CD4-positive, alpha-beta T cell treated with Interferon alpha-2 for 1 hour (primary cell): ENCODE measurements around the gene LSM11.

Experiments used
- DNase-seq, 2 donors: peaks; one replicate each; pipeline ENCODE4 v3.0.0-alpha.2; 2020 to 2022

The LSM11 gene

GRCh38 chr5:157735991-157736390, 7.5 kb upstream of the LSM11 start:
- DNase-seq = no peak

GRCh38 chr5:157739388-157740228, 3.9 kb upstream of the LSM11 start:
- DNase-seq = no peak

- DNase-seq = peak; percentile 15 to 62
Measured at GRCh38 chr5:157740229-157740610, 3.3 kb upstream of the LSM11 start.

GRCh38 chr5:157741131-157741530, 2.4 kb upstream of the LSM11 start:
- DNase-seq = no peak

GRCh38 chr5:157744051-157745011, 819 bp downstream of the LSM11 start:
- DNase-seq = peak; percentile 2 to 14

GRCh38 chr5:157745041-157745456, 1.5 kb downstream of the LSM11 start:
- no peak for DNase-seq

- DNase-seq = no peak
Measured at GRCh38 chr5:157747173-157747740, 3.7 kb downstream of the LSM11 start.

- DNase-seq = no peak
Measured at GRCh38 chr5:157747766-157748700, 4.5 kb downstream of the LSM11 start.

GRCh38 chr5:157748760-157749461, 5.4 kb downstream of the LSM11 start:
- DNase-seq = no peak

- DNase-seq = no peak
Measured at GRCh38 chr5:157749462-157749799, 5.9 kb downstream of the LSM11 start.

- no peak for DNase-seq
Measured at GRCh38 chr5:157750320-157750719, 6.8 kb downstream of the LSM11 start.

GRCh38 chr5:157756122-157756521, 12.6 kb downstream of the LSM11 start:
- DNase-seq = no peak

GRCh38 chr5:157758706-157759105, 15.2 kb downstream of the LSM11 start:
- no peak for DNase-seq

GRCh38 chr5:157761690-157762621, 18.4 kb downstream of the LSM11 start:
- DNase-seq = peak; percentile 6 to 55

GRCh38 chr5:157764531-157764930, 21.0 kb downstream of the LSM11 start:
- DNase-seq = no peak

GRCh38 chr5:157766442-157766841, 22.9 kb downstream of the LSM11 start:
- DNase-seq = no peak

- no peak for DNase-seq
Measured at GRCh38 chr5:157766902-157767301, 23.4 kb downstream of the LSM11 start.

GRCh38 chr5:157767689-157768088, 24.2 kb downstream of the LSM11 start:
- DNase-seq = no peak

- no peak for DNase-seq
Measured at GRCh38 chr5:157770665-157771064, 27.2 kb downstream of the LSM11 start.

- DNase-seq = no peak
Measured at GRCh38 chr5:157772127-157772526, 28.6 kb downstream of the LSM11 start.
